ENCODE data around the gene GPR15LG.

GPR15LG gene

GRCh38 chr10:84193327-84193726 is 19.7 kb downstream of the GPR15LG start:
- no peak for DNase-seq (ENCODE audit: low read depth in 1 of 2, low spot score in 1 of 2)

GRCh38 chr10:84193846-84194423 is 20.3 kb downstream of the GPR15LG start:
- no peak for DNase-seq (ENCODE audit: low read depth in 1 of 2, low spot score in 1 of 2)

- no peak for DNase-seq (ENCODE audit: low read depth in 1 of 2, low spot score in 1 of 2)
These were observed 20.9 kb downstream of the GPR15LG start, which contains the start of gene CDHR1 for GRCh38 chr10:84194424-84195043. Gene CDHR1, plus strand, starts transcription at chr10:84194537. Its CDS starts 224 bp downstream, at chr10:84194761.

- DNase-seq (ENCODE audit: low read depth in 1 of 2, low spot score in 1 of 2), result no peak
These were observed 21.6 kb downstream of the GPR15LG start for GRCh38 chr10:84195044-84195830.

GRCh38 chr10:84196083-84196482 is 22.5 kb downstream of the GPR15LG start:
- DNase-seq (ENCODE audit: low read depth in 1 of 2, low spot score in 1 of 2), result no peak

GRCh38 chr10:84196941-84197340 is 23.3 kb downstream of the GPR15LG start:
- DNase-seq (ENCODE audit: low read depth in 1 of 2, low spot score in 1 of 2), result no peak

- DNase-seq (ENCODE audit: low read depth in 1 of 2, low spot score in 1 of 2), result no peak
These were observed 24.0 kb downstream of the GPR15LG start for GRCh38 chr10:84197643-84198042.

GRCh38 chr10:84198206-84198915 is 24.8 kb downstream of the GPR15LG start:
- no peak for DNase-seq (ENCODE audit: low read depth in 1 of 2, low spot score in 1 of 2)

GRCh38 chr10:84200537-84201243 is 27.1 kb downstream of the GPR15LG start:
- no peak for DNase-seq (ENCODE audit: low read depth in 1 of 2, low spot score in 1 of 2)

GRCh38 chr10:84201244-84201606 is 27.6 kb downstream of the GPR15LG start:
- no peak for DNase-seq (ENCODE audit: low read depth in 1 of 2, low spot score in 1 of 2)

GRCh38 chr10:84201682-84202081 is 28.1 kb downstream of the GPR15LG start:
- DNase-seq (ENCODE audit: low read depth in 1 of 2, low spot score in 1 of 2), result no peak

- no peak for DNase-seq (ENCODE audit: low read depth in 1 of 2, low spot score in 1 of 2)
These were observed 28.7 kb downstream of the GPR15LG start for GRCh38 chr10:84202349-84202748.

GRCh38 chr10:84204122-84204521 is 30.5 kb downstream of the GPR15LG start:
- DNase-seq (ENCODE audit: low read depth in 1 of 2, low spot score in 1 of 2), result no peak

GRCh38 chr10:84204610-84205009 is 31.0 kb downstream of the GPR15LG start:
- DNase-seq (ENCODE audit: low read depth in 1 of 2, low spot score in 1 of 2), result no peak

- peak; percentile 29 to 32 for DNase-seq (ENCODE audit: low read depth in 1 of 2, low spot score in 1 of 2)
These were observed 31.6 kb downstream of the GPR15LG start for GRCh38 chr10:84205049-84205852.

GRCh38 chr10:84205853-84206525 is 32.4 kb downstream of the GPR15LG start:
- no peak for DNase-seq (ENCODE audit: low read depth in 1 of 2, low spot score in 1 of 2)

- no peak for DNase-seq (ENCODE audit: low read depth in 1 of 2, low spot score in 1 of 2)
These were observed 34.4 kb downstream of the GPR15LG start for GRCh38 chr10:84208023-84208422.

- DNase-seq (ENCODE audit: low read depth in 1 of 2, low spot score in 1 of 2), result no peak
These were observed 38.0 kb downstream of the GPR15LG start for GRCh38 chr10:84211566-84211965.

GRCh38 chr10:84212014-84212413 is 38.4 kb downstream of the GPR15LG start:
- no peak for DNase-seq (ENCODE audit: low read depth in 1 of 2, low spot score in 1 of 2)

- DNase-seq (ENCODE audit: low read depth in 1 of 2, low spot score in 1 of 2), result no peak
These were observed 39.5 kb downstream of the GPR15LG start for GRCh38 chr10:84213076-84213475.
